Stimulated activated effector memory CD8-positive, alpha-beta T cell treated with anti-CD3 and anti-CD28 coated beads, Interleukin-12 subunit alpha, Interleukin-12 subunit beta, amount 100 ng/mL, for 72 hours (primary cell): ENCODE measurements around the gene PCGF2.
"Not testable (repeated sequence)": the region's sequence is repeated elsewhere in the genome, so short reads cannot be mapped to it uniquely, and the experiment has no call there.

ENCODE experiments used
- ATAC-seq: fragments of 150-1000 bp; cut with Tn5 transposase; 2 replicates; pipeline ENCODE4 v1.10.0; 2021
- DNase-seq, 2 donors: peaks; one replicate each; pipeline ENCODE4 v3.0.0; 2021 to 2022; ENCODE audit warnings: low spot score in 2 of 2
- H3K27ac Mint-ChIP-seq: one replicate; pipeline ENCODE4 v1.8.0; 2022; ENCODE audit warnings: mild to moderate bottlenecking, mixed read lengths
- H3K36me3 Mint-ChIP-seq: one replicate; pipeline ENCODE4 v1.8.0; 2022; ENCODE audit warnings: mild to moderate bottlenecking, mixed read lengths
- H3K4me1 Mint-ChIP-seq: one replicate; pipeline ENCODE4 v1.8.0; 2022; ENCODE audit warnings: mixed read lengths
- H3K4me3 Mint-ChIP-seq: one replicate; pipeline ENCODE4 v1.8.0; 2022; ENCODE audit warnings: mild to moderate bottlenecking, mixed read lengths
- H3K9me3 Mint-ChIP-seq: one replicate; pipeline ENCODE4 v1.8.0; 2022; ENCODE audit warnings: mixed read lengths

PCGF2 gene

GRCh38 chr17:38733282-38733981 lies 14.7 kb downstream of the PCGF2 start:
- H3K9me3 Mint-ChIP-seq = no peaks in the 10 kb centered on the region
- DNase-seq (no peak), ATAC-seq (no peak)
- peak overlapping the region; percentile 97 for H3K27ac Mint-ChIP-seq
- peaks cover 69% of the 10 kb centered on the region for H3K36me3 Mint-ChIP-seq
- H3K4me3 Mint-ChIP-seq = peak overlapping the region; percentile 97
- peaks cover 67% of the 10 kb centered on the region for H3K4me1 Mint-ChIP-seq

GRCh38 chr17:38732376-38733281 lies 15.5 kb downstream of the PCGF2 start:
- Mint-ChIP-seq H3K4me3 (peak overlapping the region; percentile 97), H3K27ac (peak overlapping the region; percentile 97), H3K36me3 (peaks cover 77% of the 10 kb centered on the region), H3K9me3 (no peaks in the 10 kb centered on the region), H3K4me1 (peaks cover 75% of the 10 kb centered on the region)
- ATAC-seq (no peak), DNase-seq (no peak)

GRCh38 chr17:38731526-38732294 lies 16.4 kb downstream of the PCGF2 start:
- H3K9me3 Mint-ChIP-seq = no peaks in the 10 kb centered on the region
- H3K4me3 Mint-ChIP-seq = peak overlapping the region; percentile 97
- peaks cover 83% of the 10 kb centered on the region for H3K4me1 Mint-ChIP-seq
- ATAC-seq = no peak
- DNase-seq = no peak
- peak overlapping the region; percentile 97 for H3K27ac Mint-ChIP-seq
- H3K36me3 Mint-ChIP-seq = peaks cover 78% of the 10 kb centered on the region

GRCh38 chr17:38730526-38731379 lies 17.4 kb downstream of the PCGF2 start:
- Mint-ChIP-seq H3K4me3 (peak overlapping the region; percentile 97), H3K9me3 (no peaks in the 10 kb centered on the region), H3K4me1 (peaks cover 92% of the 10 kb centered on the region), H3K36me3 (peaks cover 82% of the 10 kb centered on the region), H3K27ac (peak overlapping the region; percentile 97)
- ATAC-seq (no peak), DNase-seq (peak in 1 of 2 donors; percentile 59)

GRCh38 chr17:38729886-38730525 lies 18.1 kb downstream of the PCGF2 start, which contains the start of gene CISD3:
TSS of gene CISD3 (plus strand) at chr17:38730341. CDS start at chr17:38730359, 18 bp downstream.
- DNase-seq (peak; percentile 87 to 91), ATAC-seq (peak; percentile 83)
- Mint-ChIP-seq H3K9me3 (no peaks in the 10 kb centered on the region), H3K36me3 (peaks cover 81% of the 10 kb centered on the region), H3K4me3 (peak within 1 kb of the TSS; percentile 97), H3K4me1 (peaks cover 92% of the 10 kb centered on the region), H3K27ac (peak within 1 kb of the TSS; percentile 97)

GRCh38 chr17:38729368-38729885 lies 18.7 kb downstream of the PCGF2 start:
- Mint-ChIP-seq H3K9me3 (no peaks in the 10 kb centered on the region), H3K27ac (peak overlapping the region; percentile 97), H3K36me3 (peaks cover 79% of the 10 kb centered on the region), H3K4me3 (peak overlapping the region; percentile 78), H3K4me1 (peaks cover 92% of the 10 kb centered on the region)
- DNase-seq = no peak
- no peak for ATAC-seq

- peaks cover 79% of the 10 kb centered on the region for H3K36me3 Mint-ChIP-seq
- H3K9me3 Mint-ChIP-seq = no peaks in the 10 kb centered on the region
- peak overlapping the region; percentile 78 for H3K4me3 Mint-ChIP-seq
- H3K4me1 Mint-ChIP-seq = peaks cover 90% of the 10 kb centered on the region
- peak; percentile 12 for ATAC-seq
- peak in 1 of 2 donors; percentile 82 for DNase-seq
- H3K27ac Mint-ChIP-seq = peak overlapping the region; percentile 97
Measured at GRCh38 chr17:38728290-38728831, 19.8 kb downstream of the PCGF2 start.

- no peaks in the 10 kb centered on the region for H3K9me3 Mint-ChIP-seq
- peak; percentile 69 for ATAC-seq
- peak overlapping the region; percentile 78 for H3K4me3 Mint-ChIP-seq
- peaks cover 79% of the 10 kb centered on the region for H3K36me3 Mint-ChIP-seq
- H3K27ac Mint-ChIP-seq = peak overlapping the region; percentile 97
- DNase-seq = peak; percentile 57 to 85
- H3K4me1 Mint-ChIP-seq = peaks cover 90% of the 10 kb centered on the region
Measured at GRCh38 chr17:38727736-38728135, 20.4 kb downstream of the PCGF2 start.

- Mint-ChIP-seq H3K4me1 (peaks cover 81% of the 10 kb centered on the region), H3K4me3 (peak overlapping the region; percentile 78), H3K27ac (peak overlapping the region; percentile 97), H3K36me3 (peaks cover 77% of the 10 kb centered on the region)
- DNase-seq, ATAC-seq, H3K9me3 Mint-ChIP-seq: not testable (repeated sequence)
Measured at GRCh38 chr17:38726145-38726544, 22.0 kb downstream of the PCGF2 start.

GRCh38 chr17:38725066-38725465 lies 23.1 kb downstream of the PCGF2 start:
- ATAC-seq (peak; percentile 15), DNase-seq (no peak)
- peak overlapping the region; percentile 97 for H3K27ac Mint-ChIP-seq
- peaks cover 79% of the 10 kb centered on the region for H3K36me3 Mint-ChIP-seq
- no peaks in the 10 kb centered on the region for H3K9me3 Mint-ChIP-seq
- peak overlapping the region; percentile 78 for H3K4me3 Mint-ChIP-seq
- peaks cover 81% of the 10 kb centered on the region for H3K4me1 Mint-ChIP-seq

- H3K9me3 Mint-ChIP-seq = no peaks in the 10 kb centered on the region
- DNase-seq (no peak), ATAC-seq (no peak)
- H3K4me3 Mint-ChIP-seq = peak overlapping the region; percentile 78
- peaks cover 83% of the 10 kb centered on the region for H3K4me1 Mint-ChIP-seq
- peaks cover 81% of the 10 kb centered on the region for H3K36me3 Mint-ChIP-seq
- H3K27ac Mint-ChIP-seq = peak overlapping the region; percentile 97
Measured at GRCh38 chr17:38724337-38724988, 23.7 kb downstream of the PCGF2 start.

- ATAC-seq = no peak
- no peak for DNase-seq
- peaks cover 74% of the 10 kb centered on the region for H3K4me1 Mint-ChIP-seq
- no peak overlapping the region for H3K27ac Mint-ChIP-seq
- H3K4me3 Mint-ChIP-seq = no peak overlapping the region
- H3K36me3 Mint-ChIP-seq = peaks cover 89% of the 10 kb centered on the region
- no peaks in the 10 kb centered on the region for H3K9me3 Mint-ChIP-seq
Measured at GRCh38 chr17:38721802-38722201, 26.3 kb downstream of the PCGF2 start.

GRCh38 chr17:38720941-38721340 lies 27.2 kb downstream of the PCGF2 start:
- Mint-ChIP-seq H3K9me3 (no peaks in the 10 kb centered on the region), H3K27ac (peak overlapping the region; percentile 77), H3K4me1 (peaks cover 70% of the 10 kb centered on the region), H3K36me3 (peaks cover 95% of the 10 kb centered on the region), H3K4me3 (no peak overlapping the region)
- DNase-seq (no peak), ATAC-seq (no peak)
